Hepatocyte (in vitro differentiated cells): Measurements from ENCODE around the gene ASPSCR1.

Experiments used
- EZH2 ChIP-seq: fragments of 200-600 bp; sonication (generic); IDR thresholded peaks from 2 replicates; pipeline ENCODE4 v1.6.1; 2016; ENCODE audit warnings: antibody characterized with exemption, mild to moderate bottlenecking, borderline replicate concordance
- TF ChIP-seq, protein P1 (sequence below): fragments of 200-600 bp; sonication (generic); IDR thresholded peaks from 2 replicates; pipeline ENCODE4 v1.5.1; 2016; ENCODE audit warnings: antibody characterized with exemption, mild to moderate bottlenecking; ENCODE audit not compliant: poor library complexity

GRCh38 chr17:82007495-82008257, 30.2 kb downstream of the ASPSCR1 start:
- TF ChIP-seq, protein P1, sequence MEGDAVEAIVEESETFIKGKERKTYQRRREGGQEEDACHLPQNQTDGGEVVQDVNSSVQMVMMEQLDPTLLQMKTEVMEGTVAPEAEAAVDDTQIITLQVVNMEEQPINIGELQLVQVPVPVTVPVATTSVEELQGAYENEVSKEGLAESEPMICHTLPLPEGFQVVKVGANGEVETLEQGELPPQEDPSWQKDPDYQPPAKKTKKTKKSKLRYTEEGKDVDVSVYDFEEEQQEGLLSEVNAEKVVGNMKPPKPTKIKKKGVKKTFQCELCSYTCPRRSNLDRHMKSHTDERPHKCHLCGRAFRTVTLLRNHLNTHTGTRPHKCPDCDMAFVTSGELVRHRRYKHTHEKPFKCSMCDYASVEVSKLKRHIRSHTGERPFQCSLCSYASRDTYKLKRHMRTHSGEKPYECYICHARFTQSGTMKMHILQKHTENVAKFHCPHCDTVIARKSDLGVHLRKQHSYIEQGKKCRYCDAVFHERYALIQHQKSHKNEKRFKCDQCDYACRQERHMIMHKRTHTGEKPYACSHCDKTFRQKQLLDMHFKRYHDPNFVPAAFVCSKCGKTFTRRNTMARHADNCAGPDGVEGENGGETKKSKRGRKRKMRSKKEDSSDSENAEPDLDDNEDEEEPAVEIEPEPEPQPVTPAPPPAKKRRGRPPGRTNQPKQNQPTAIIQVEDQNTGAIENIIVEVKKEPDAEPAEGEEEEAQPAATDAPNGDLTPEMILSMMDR, result no peak
- no peak for TF ChIP-seq EZH2
